Endodermal cell (in vitro differentiated cells): Measurements from ENCODE around the gene CFC1. TPM values are rescaled to one million over a fixed set of nuclear protein-coding genes. Genes with fewer than 3 reads are reported as not detected.
"Not testable (repeated sequence)": the region's sequence is repeated elsewhere in the genome, so short reads cannot be mapped to it uniquely, and the experiment has no call there.

Experiments used
- DNase-seq: peaks from one replicate; pipeline ENCODE4 v3.0.0-alpha.2; 2017
- H3K27ac ChIP-seq: 2 replicates; pipeline ENCODE4 v1.5.1; 2013; ENCODE audit warnings: mild to moderate bottlenecking, low read depth, low read length, moderate library complexity
- H3K27me3 ChIP-seq: 2 replicates; pipeline ENCODE4 v1.6.1; 2013; ENCODE audit warnings: mild to moderate bottlenecking, low read length, moderate library complexity; ENCODE audit not compliant: insufficient read depth, control insufficient read depth, poor library complexity, severe bottlenecking
- H3K36me3 ChIP-seq: 2 replicates; pipeline ENCODE4 v1.7.0; 2013; ENCODE audit warnings: mild to moderate bottlenecking, low read length, moderate library complexity; ENCODE audit not compliant: control insufficient read depth, insufficient read depth
- H3K4me1 ChIP-seq: one replicate; pipeline ENCODE4 v1.7.0; 2013; ENCODE audit warnings: low read length; ENCODE audit not compliant: control insufficient read depth, insufficient read depth
- H3K4me3 ChIP-seq: 2 replicates; pipeline ENCODE4 v1.5.1; 2013; ENCODE audit warnings: mild to moderate bottlenecking, low read length, moderate library complexity
- H3K9ac ChIP-seq: 2 replicates; pipeline ENCODE4 v1.6.1; 2013; ENCODE audit warnings: mild to moderate bottlenecking, low read length, moderate library complexity; ENCODE audit not compliant: poor library complexity, severe bottlenecking; ENCODE audit errors: extremely low read depth
- H3K9me3 ChIP-seq: 2 replicates; pipeline ENCODE4 v1.6.1; 2013; ENCODE audit warnings: mild to moderate bottlenecking, low read length, moderate library complexity; ENCODE audit not compliant: control insufficient read depth
- H3K27ac Mint-ChIP-seq: 2 replicates; pipeline ENCODE4 v1.8.0; 2020; ENCODE audit warnings: mixed read lengths
- H3K27me3 Mint-ChIP-seq: 2 replicates; pipeline ENCODE4 v1.8.0; 2021; ENCODE audit warnings: mild to moderate bottlenecking, mixed read lengths; ENCODE audit not compliant: insufficient read depth
- H3K36me3 Mint-ChIP-seq: 2 replicates; pipeline ENCODE4 v1.8.0; 2020; ENCODE audit warnings: low read depth, mixed read lengths
- H3K4me1 Mint-ChIP-seq: 2 replicates; pipeline ENCODE4 v1.8.0; 2020; ENCODE audit warnings: mixed read lengths
- H3K4me3 Mint-ChIP-seq: 2 replicates; pipeline ENCODE4 v1.8.0; 2020; ENCODE audit warnings: mild to moderate bottlenecking, moderate library complexity, mixed read lengths
- H3K9me3 Mint-ChIP-seq: 2 replicates; pipeline ENCODE4 v1.8.0; 2020; ENCODE audit warnings: mild to moderate bottlenecking, mixed read lengths
- WGBS, 2 experiments: methylation state at CpG; one replicate each; pipeline versions ENCODE4 v1.1.5 to v1.1.7; 2013; ENCODE audit warnings: missing lambda C conversion rate in 2 of 2, mixed read lengths in 1 of 2; ENCODE audit not compliant: insufficient coverage in 1 of 2, insufficient read length in 1 of 2; 5-methylcytosine and 5-hydroxymethylcytosine counted together
- total RNA-seq, 2 donors: library from RNA; stranded (reverse); fragmentation: NEBNext Ultra II Directional in 1 of 2; extraction: Animal tissue kit (Norgen Biotek cat#: 25700) in 1 of 2; gene quantifications; 2 replicates in 1 of 2; 3 replicates in 1 of 2; pipeline ENCODE4 v1.2.1, GENCODE V29; 2021

The CFC1 gene
- total RNA-seq, 2 donors from 2014 or later = 1.4 to 6.4 TPM

DNA sequence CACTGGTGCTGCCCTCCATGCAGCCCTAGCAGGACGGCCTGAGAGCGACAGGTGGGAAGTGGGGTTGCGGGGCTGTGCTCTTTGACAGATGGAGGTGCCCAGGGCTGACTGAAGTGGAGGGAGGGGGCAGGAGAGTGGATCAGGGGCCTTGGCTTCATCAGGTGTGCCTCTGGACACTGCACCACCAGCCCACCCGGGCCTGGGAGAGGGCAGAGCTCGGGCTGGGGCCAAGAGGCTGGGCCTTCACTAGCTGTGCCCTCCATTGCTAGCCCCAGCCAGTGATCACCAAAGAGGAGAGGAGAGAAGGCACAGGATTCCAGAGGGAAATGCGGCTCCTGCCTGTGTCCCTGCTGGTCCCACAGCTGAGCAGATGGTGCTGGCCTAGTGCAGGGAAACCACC lies 2.6 kb downstream of the CFC1 start:
- H3K9ac ChIP-seq, H3K27ac ChIP-seq, H3K36me3 ChIP-seq, H3K4me3 ChIP-seq, H3K4me1 ChIP-seq, H3K9me3 Mint-ChIP-seq, H3K27me3 Mint-ChIP-seq, H3K4me1 Mint-ChIP-seq, H3K9me3 ChIP-seq, H3K36me3 Mint-ChIP-seq, H3K27ac Mint-ChIP-seq, H3K4me3 Mint-ChIP-seq, H3K27me3 ChIP-seq, DNase-seq: not testable (repeated sequence)
- 67% methylated on average over 1 of the region's 6 CpGs; no CpG with 5 or more reads in 1 of the 2 experiments for WGBS, 2 experiments

DNA sequence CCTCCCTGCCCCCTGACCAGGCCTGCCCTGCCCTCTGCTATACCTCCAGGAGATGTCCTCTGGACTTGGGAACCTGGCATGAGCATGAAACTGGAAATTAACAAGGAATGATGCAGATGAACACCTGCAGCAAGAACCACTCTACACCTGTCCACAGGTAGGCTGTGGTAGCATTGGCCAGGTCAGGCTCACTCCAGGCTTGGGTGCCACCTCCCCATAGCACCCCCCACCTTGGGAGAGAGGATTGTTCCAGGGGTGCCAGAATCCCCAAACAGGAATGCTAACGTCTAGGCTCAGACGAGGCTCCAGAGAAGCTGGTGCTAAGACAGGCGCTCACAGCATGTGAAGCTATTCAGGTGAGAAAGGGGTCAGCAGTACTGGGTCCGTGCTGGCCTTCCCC lies 5.4 kb downstream of the CFC1 start:
- not testable (repeated sequence) for H3K4me1 ChIP-seq, H3K4me1 Mint-ChIP-seq, H3K4me3 ChIP-seq, H3K27ac ChIP-seq, H3K4me3 Mint-ChIP-seq, H3K27me3 ChIP-seq, H3K36me3 ChIP-seq, H3K9me3 Mint-ChIP-seq, H3K27me3 Mint-ChIP-seq, H3K9ac ChIP-seq, H3K27ac Mint-ChIP-seq, H3K36me3 Mint-ChIP-seq, DNase-seq, H3K9me3 ChIP-seq
- WGBS, 2 experiments = no CpG with 5 or more reads among the region's 4 CpGs

DNA sequence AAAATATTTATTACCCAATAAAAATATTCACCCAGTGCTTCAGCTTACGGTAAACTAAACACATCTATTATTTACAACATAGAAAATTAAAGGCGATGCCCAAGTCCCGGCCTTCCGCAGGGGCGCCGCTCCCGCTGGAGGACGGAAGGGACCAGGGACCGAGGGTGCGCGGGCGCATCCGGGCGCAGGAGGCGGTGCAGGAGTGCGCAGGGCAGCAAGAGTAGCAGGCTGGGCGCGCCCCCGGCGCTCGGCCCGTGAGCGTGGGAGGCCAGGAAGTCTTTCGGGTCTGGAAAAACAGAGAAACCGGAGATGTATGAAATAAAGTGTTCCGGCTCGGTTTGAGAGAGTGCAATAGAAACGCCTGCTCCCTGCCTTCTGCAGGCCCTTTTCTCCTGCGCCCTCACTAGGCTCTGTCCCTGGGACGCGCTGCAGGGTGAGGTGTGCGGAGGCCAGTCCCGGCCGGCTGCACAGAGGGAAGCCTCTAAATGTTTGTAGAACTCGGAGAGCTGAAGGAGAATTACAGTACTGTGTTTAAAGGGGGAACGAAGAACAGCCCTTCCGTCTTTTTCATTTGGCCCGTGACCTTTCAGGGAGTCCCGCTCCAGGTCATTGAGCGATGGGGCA lies 6.5 kb downstream of the CFC1 start:
- H3K9me3 ChIP-seq, H3K27ac Mint-ChIP-seq, H3K27me3 ChIP-seq, H3K27ac ChIP-seq, H3K4me1 Mint-ChIP-seq, DNase-seq, H3K4me3 ChIP-seq, H3K36me3 Mint-ChIP-seq, H3K36me3 ChIP-seq, H3K9me3 Mint-ChIP-seq, H3K4me3 Mint-ChIP-seq, H3K27me3 Mint-ChIP-seq, H3K9ac ChIP-seq, H3K4me1 ChIP-seq: not testable (repeated sequence)
- 87 to 89% methylated on average over 5 to 7 of the region's 40 CpGs for WGBS, 2 experiments

DNA sequence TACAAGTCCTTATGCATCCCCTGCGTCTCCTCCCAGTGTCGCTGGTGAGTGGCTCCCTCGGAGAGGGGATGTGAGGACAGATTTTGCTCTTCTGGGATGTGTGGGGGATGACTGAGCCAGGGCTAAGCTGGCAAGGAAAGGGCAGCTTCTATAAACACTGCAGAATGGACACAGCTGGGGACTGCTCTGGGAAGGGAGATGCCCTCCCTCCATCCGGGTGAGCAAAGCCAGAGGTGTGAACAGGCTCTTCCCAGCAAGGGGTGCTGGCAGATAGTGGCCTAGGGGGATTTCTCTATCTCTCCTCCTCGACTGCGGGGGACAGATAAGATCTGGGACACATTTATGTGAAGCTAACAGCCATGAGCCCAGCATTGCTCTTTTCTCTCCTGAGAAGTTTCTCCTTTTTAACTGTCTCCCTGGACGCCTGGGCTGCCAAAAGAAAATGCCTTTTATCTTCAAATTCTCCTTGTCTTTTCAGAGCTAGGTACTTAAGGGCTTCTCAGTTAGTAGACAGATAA lies 8.5 kb downstream of the CFC1 start:
- not testable (repeated sequence) for DNase-seq, H3K4me3 Mint-ChIP-seq, H3K9me3 Mint-ChIP-seq, H3K4me1 ChIP-seq, H3K27me3 ChIP-seq, H3K4me3 ChIP-seq, H3K27ac Mint-ChIP-seq, H3K4me1 Mint-ChIP-seq, H3K27ac ChIP-seq, H3K9me3 ChIP-seq, H3K36me3 Mint-ChIP-seq, H3K9ac ChIP-seq, H3K27me3 Mint-ChIP-seq, H3K36me3 ChIP-seq
- 0 to 29% methylated on average over 1 to 5 of the region's 7 CpGs for WGBS, 2 experiments

DNA sequence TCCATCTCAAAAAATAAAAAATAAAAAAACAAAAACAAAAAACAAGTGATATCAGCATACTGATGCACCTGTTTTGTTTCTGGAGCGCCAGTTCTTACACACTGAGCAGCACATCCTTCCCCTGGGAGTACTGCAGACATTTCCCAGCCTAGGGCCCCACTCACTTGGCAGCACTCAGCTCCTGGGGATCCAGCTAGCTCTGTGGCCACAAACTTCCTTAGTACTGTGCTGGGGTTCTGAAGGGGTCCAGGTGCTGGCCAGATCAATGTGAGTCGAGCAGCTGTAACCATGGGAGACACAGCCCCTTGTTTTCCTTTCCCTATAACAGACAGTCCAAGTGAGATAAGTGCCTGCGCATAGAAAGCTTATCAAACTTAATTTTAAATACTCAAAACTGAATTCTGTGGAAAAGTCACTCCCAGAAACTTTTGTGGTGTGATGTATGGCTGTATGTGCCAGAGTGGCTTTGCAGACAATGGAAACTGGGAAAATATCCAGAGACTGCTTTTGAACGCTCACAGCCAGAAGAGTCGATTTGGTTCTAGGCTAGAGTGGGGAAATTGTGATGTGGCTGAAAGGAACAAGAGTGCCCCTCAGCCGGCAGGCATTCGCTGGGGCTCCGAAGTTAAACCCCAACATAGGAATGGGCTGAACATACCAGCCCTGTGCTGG lies 9.1 kb downstream of the CFC1 start:
- H3K9me3 Mint-ChIP-seq, H3K4me1 Mint-ChIP-seq, H3K27me3 ChIP-seq, H3K9me3 ChIP-seq, H3K27me3 Mint-ChIP-seq, H3K27ac Mint-ChIP-seq, H3K36me3 ChIP-seq, DNase-seq, H3K27ac ChIP-seq, H3K4me3 Mint-ChIP-seq, H3K4me3 ChIP-seq, H3K36me3 Mint-ChIP-seq, H3K4me1 ChIP-seq, H3K9ac ChIP-seq: not testable (repeated sequence)
- WGBS, 2 experiments = 91% methylated on average over 2 of the region's 8 CpGs; no CpG with 5 or more reads in 1 of the 2 experiments

DNA sequence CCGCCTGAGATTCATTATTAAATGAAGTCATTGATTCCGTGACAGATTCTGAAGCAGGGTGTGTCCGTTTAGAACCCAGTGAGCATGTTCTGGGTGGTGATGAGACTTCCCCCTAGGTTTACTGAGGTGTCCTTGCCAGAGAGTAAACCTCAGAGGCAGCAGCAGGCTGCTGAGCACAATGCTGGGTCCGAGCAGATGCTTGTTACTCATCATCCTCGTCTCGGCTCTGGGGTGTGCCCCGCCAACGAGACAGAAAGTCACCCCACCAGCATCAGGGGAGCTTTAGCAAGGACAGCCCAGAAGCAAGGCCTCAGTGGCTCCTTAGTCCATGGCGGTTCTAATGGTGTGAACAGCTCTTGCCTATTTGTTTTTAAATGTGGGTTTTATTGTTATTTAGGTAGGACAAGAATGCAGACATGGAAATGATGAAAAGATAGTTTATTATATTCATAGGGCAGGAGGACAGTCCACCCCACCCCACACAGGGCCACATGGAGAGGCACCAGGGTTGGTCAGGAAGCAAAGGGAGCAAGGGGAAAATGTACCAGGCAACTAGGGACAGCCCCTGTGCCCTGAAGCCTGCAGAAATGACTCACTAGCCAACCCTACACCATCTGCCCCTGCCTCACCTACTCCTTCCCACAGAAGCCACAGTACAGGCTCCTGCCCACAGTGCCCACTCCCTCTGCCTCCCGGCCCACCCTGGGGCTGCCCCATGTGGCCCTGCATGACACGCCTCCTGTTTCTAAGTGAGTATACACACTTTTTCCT lies 10.5 kb downstream of the CFC1 start:
- H3K9me3 Mint-ChIP-seq, H3K9me3 ChIP-seq, H3K27ac Mint-ChIP-seq, H3K36me3 Mint-ChIP-seq, H3K9ac ChIP-seq, H3K4me1 Mint-ChIP-seq, H3K27me3 ChIP-seq, H3K27ac ChIP-seq, H3K27me3 Mint-ChIP-seq, H3K4me3 Mint-ChIP-seq, H3K4me3 ChIP-seq, DNase-seq, H3K36me3 ChIP-seq, H3K4me1 ChIP-seq: not testable (repeated sequence)
- no CpG with 5 or more reads among the region's 11 CpGs for WGBS, 2 experiments
